ENCODE results near the gene USH1G.

- no peak for TF ChIP-seq NFRKB (IDR thresholded peaks at IDR 0.05)
- TF ChIP-seq SUZ12 (IDR thresholded peaks at IDR 0.05): no peak
- TF ChIP-seq FOXA1 (IDR thresholded peaks at IDR 0.05): no peak
- no peak for TF ChIP-seq FOXM1 (IDR thresholded peaks at IDR 0.05; ENCODE audit: borderline replicate concordance)
- TF ChIP-seq TARDBP (IDR thresholded peaks at IDR 0.05): no peak
- no peak for TF ChIP-seq L3MBTL2 (conservative IDR thresholded peaks at IDR 0.05)
- no peak for TF ChIP-seq LEF1 (IDR thresholded peaks at IDR 0.05; ENCODE audit: borderline replicate concordance)
- TF ChIP-seq ZNF384 (IDR thresholded peaks at IDR 0.05): no peak
- TF ChIP-seq BHLHE40 (IDR thresholded peaks at IDR 0.05; ENCODE audit: borderline replicate concordance): no peak
These were observed 49.3 kb upstream of the USH1G start, which contains the start of gene HID1 for GRCh38 chr17:74972107-74972972.
